GM12878 (cell line): Measurements from ENCODE around the gene PHGDH.

Source experiments
- CHD4 ChIP-seq: fragments of 200-600 bp; sonication (generic); IDR thresholded peaks from 2 replicates; pipeline ENCODE4 v1.6.1; 2016; ENCODE audit warnings: mild to moderate bottlenecking
- CREM ChIP-seq: IDR thresholded peaks from 2 replicates; pipeline ENCODE4 v1.6.1; 2014; ENCODE audit warnings: antibody characterized with exemption, low read depth
- CTCF ChIP-seq, 3 experiments: IDR thresholded peaks in 2 of 3; conservative IDR thresholded peaks in 1 of 3; 2 replicates each; pipeline ENCODE4 v1.5.1; 2011; ENCODE audit warnings: low read depth in 3 of 3, low read length in 3 of 3, mild to moderate bottlenecking in 3 of 3, control low read depth in 2 of 3, moderate library complexity in 2 of 3, inconsistent platforms in 1 of 3, mixed read lengths in 1 of 3; ENCODE audit not compliant: control insufficient read depth in 2 of 3, insufficient read depth in 1 of 3; ENCODE audit errors: extremely low read depth in 1 of 3
- EP300 ChIP-seq, 2 experiments: fragments of 150-350 bp in 1 of 2; IDR thresholded peaks; 2 replicates each; pipeline ENCODE4 v1.6.1; 2011 to 2012; ENCODE audit warnings: low read depth in 2 of 2, low read length in 2 of 2, borderline replicate concordance in 1 of 2, improper control_type of control experiment in 1 of 2, inconsistent platforms in 1 of 2; ENCODE audit not compliant: control insufficient read depth in 1 of 2
- FOXK2 ChIP-seq: fragments of 450-650 bp; IDR thresholded peaks from 2 replicates; pipeline ENCODE4 v1.6.1; 2017; ENCODE audit warnings: mild to moderate bottlenecking, moderate library complexity
- GABPA ChIP-seq: IDR thresholded peaks from 2 replicates; pipeline ENCODE4 v1.6.1; 2014; ENCODE audit warnings: antibody characterized with exemption, low read depth, mild to moderate bottlenecking, inconsistent platforms
- MEF2A ChIP-seq: IDR thresholded peaks from 2 replicates; pipeline ENCODE4 v1.6.1; 2011; ENCODE audit warnings: low read depth, mild to moderate bottlenecking, low read length, moderate library complexity; ENCODE audit not compliant: insufficient read depth
- NFIC ChIP-seq: IDR thresholded peaks from 2 replicates; pipeline ENCODE4 v1.6.1; 2012; ENCODE audit warnings: low read depth, mild to moderate bottlenecking, inconsistent platforms, low read length, moderate library complexity
- NR2C1 ChIP-seq: fragments of 450-650 bp; IDR thresholded peaks from 2 replicates; pipeline ENCODE4 v1.6.1; 2017; ENCODE audit warnings: antibody characterized with exemption, mild to moderate bottlenecking, moderate library complexity
- PBX3 ChIP-seq: IDR thresholded peaks from 2 replicates; pipeline ENCODE4 v1.6.1; 2011; ENCODE audit warnings: mild to moderate bottlenecking, low read depth, low read length, moderate library complexity; ENCODE audit not compliant: insufficient replicate concordance
- POLR2AphosphoS5 ChIP-seq: IDR thresholded peaks from 2 replicates; pipeline ENCODE4 v1.6.1; 2011; ENCODE audit warnings: mild to moderate bottlenecking, low read length, inconsistent platforms
- RAD21 ChIP-seq: IDR thresholded peaks from 2 replicates; pipeline ENCODE4 v1.6.1; 2011; ENCODE audit warnings: mild to moderate bottlenecking, low read depth, low read length, moderate library complexity; ENCODE audit not compliant: insufficient read depth
- USF1 ChIP-seq: IDR thresholded peaks from 2 replicates; pipeline ENCODE4 v1.6.1; 2011; ENCODE audit warnings: borderline replicate concordance, low read depth, mild to moderate bottlenecking, moderate library complexity, mixed read lengths, low read length; ENCODE audit not compliant: insufficient read depth; ENCODE audit errors: extremely low read length
- ZNF274 ChIP-seq: IDR thresholded peaks from one replicate; pipeline ENCODE4 v1.8.0; 2011; ENCODE audit not compliant: insufficient read length, insufficient read depth

GRCh38 chr1:119674111-119674526 lies 37.6 kb upstream of the PHGDH start:
- TF ChIP-seq EP300 (IDR thresholded peaks at IDR 0.05; ENCODE audit: borderline replicate concordance in 1 of 2, control insufficient read depth in 1 of 2, low read depth in 2 of 2, low read length in 2 of 2) (no peak), NFIC (no peak), CTCF (IDR thresholded peaks at IDR 0.05 in 2 of 3, conservative IDR thresholded peaks at IDR 0.05 in 1 of 3; ENCODE audit: control insufficient read depth in 2 of 3, extremely low read depth in 1 of 3, insufficient read depth in 1 of 3, low read depth in 3 of 3, low read length in 3 of 3) (no peak), CHD4 (no peak), MEF2A (no peak), ZNF274 (no peak), RAD21 (no peak), POLR2AphosphoS5 (no peak), FOXK2 (no peak), PBX3 (no peak), NR2C1 (no peak), USF1 (no peak), CREM (no peak), GABPA (no peak)
